HCT116 (cell line): ENCODE measurements around the gene TAS2R30. TPM values are rescaled to one million over a fixed set of nuclear protein-coding genes. Genes with fewer than 3 reads are reported as not detected.
"Not testable (repeated sequence)": the region's sequence is repeated elsewhere in the genome, so short reads cannot be mapped to it uniquely, and the experiment has no call there.

Experiments
- ATAC-seq: fragments of 200-7000 bp; cut with Tn5 transposase; 2 replicates; pipeline ENCODE4 v1.9.1; 2020; ENCODE audit warnings: mild to moderate bottlenecking, moderate library complexity
- BruUV-seq: library from RNA; stranded (reverse); fragments of 400-500 nt; replicated peaks from 2 replicates; lab custom pipeline; 2021; lab: Mats Ljungman, UMichigan
- CTCF ChIA-PET: fragments of 300-600 bp; sonication (Branson Sonifier 250); formaldehyde crosslinking; loops from one replicate; lab custom pipeline; 2021; ENCODE audit warnings: antibody characterized with exemption; lab: Charles Lee
- POLR2A ChIA-PET: fragments of 300-600, 350-600 bp; sonication (Branson Sonifier 250); formaldehyde crosslinking; loops from one replicate; lab custom pipeline; 2021; ENCODE audit warnings: antibody characterized with exemption; lab: Charles Lee
- RAD21 ChIA-PET, 2 experiments: fragments of 300-600 bp; sonication (Branson Sonifier 250); formaldehyde crosslinking; loops; one replicate each; lab custom pipeline; 2023; ENCODE audit warnings: low total read pairs in 2 of 2; ENCODE audit not compliant: uncharacterized antibody in 2 of 2, unreplicated experiment in 2 of 2, low non-redundant PET in 1 of 2; lab: Charles Lee
- DNase-seq: peaks from one replicate; pipeline ENCODE4 v3.0.0-alpha.2; 2010; ENCODE audit warnings: low read depth, low spot score
- H2AFZ ChIP-seq: fragments of 200-600 bp; shearing (Covaris generic), sonication (generic); 2 replicates; pipeline ENCODE4 v1.6.1; 2017; ENCODE audit warnings: low read depth, mixed run types, mixed read lengths, antibody characterized with exemption, low read length; ENCODE audit not compliant: poor library complexity, severe bottlenecking
- H3K27ac ChIP-seq: 2 replicates; pipeline ENCODE4 v1.5.1; 2012; ENCODE audit warnings: low read depth, low read length
- H3K27me3 ChIP-seq: fragments of 200-600 bp; sonication (generic); 2 replicates; pipeline ENCODE4 v1.6.1; 2016; ENCODE audit warnings: mixed run types, low read length, mixed read lengths; ENCODE audit not compliant: insufficient read depth
- H3K36me3 ChIP-seq, 2 experiments: fragments of 200-500 bp in 1 of 2; fragments of 200-600 bp in 1 of 2; sonication (Bioruptor generic) in 1 of 2; sonication (generic) in 1 of 2; 2 replicates each; pipeline versions ENCODE4 v1.5.1 to v1.6.1; 2014 to 2016; ENCODE audit warnings: low read length in 2 of 2, inconsistent platforms in 1 of 2, mixed read lengths in 1 of 2, mixed run types in 1 of 2; ENCODE audit not compliant: insufficient read depth in 2 of 2, control insufficient read depth in 1 of 2
- H3K4me1 ChIP-seq, 2 experiments: fragments of 200-600 bp in 1 of 2; sonication (generic) in 1 of 2; 2 replicates each; pipeline versions ENCODE4 v1.5.1 to v1.6.1; 2012 to 2017; ENCODE audit warnings: low read length in 2 of 2, inconsistent platforms in 1 of 2, mild to moderate bottlenecking in 1 of 2, mixed read lengths in 1 of 2, mixed run types in 1 of 2, moderate library complexity in 1 of 2; ENCODE audit not compliant: insufficient read depth in 2 of 2, control insufficient read depth in 1 of 2
- H3K4me2 ChIP-seq: fragments of 200-600 bp; sonication (generic); 2 replicates; pipeline ENCODE4 v1.6.1; 2017; ENCODE audit warnings: mixed run types, low read length, mixed read lengths
- H3K4me3 ChIP-seq, 2 experiments: fragments of 200-600 bp in 1 of 2; sonication (generic) in 1 of 2; replicated peaks in 1 of 2; 2 replicates each; pipeline ENCODE4 v1.5.1; 2011 to 2016; ENCODE audit warnings: low read length in 2 of 2, control low read depth in 1 of 2, low read depth in 1 of 2, mild to moderate bottlenecking in 1 of 2, mixed read lengths in 1 of 2, mixed run types in 1 of 2
- H3K79me2 ChIP-seq: fragments of 200-600 bp; sonication (generic); 2 replicates; pipeline ENCODE4 v1.6.1; 2017; ENCODE audit warnings: mild to moderate bottlenecking, mixed run types, low read length, moderate library complexity, mixed read lengths; ENCODE audit not compliant: insufficient read depth
- H3K9ac ChIP-seq: fragments of 200-600 bp; sonication (generic); 2 replicates; pipeline ENCODE4 v1.6.1; 2016; ENCODE audit warnings: low read length, mixed read lengths
- H3K9me2 ChIP-seq: fragments of 200-600 bp; sonication (generic), shearing (Covaris generic); 2 replicates; pipeline ENCODE4 v1.6.1; 2017; ENCODE audit warnings: mixed run types, mild to moderate bottlenecking, moderate library complexity; ENCODE audit not compliant: insufficient read depth
- H3K9me3 ChIP-seq, 2 experiments: fragments of 200-500 bp in 1 of 2; fragments of 200-600 bp in 1 of 2; sonication (Bioruptor generic) in 1 of 2; sonication (generic) in 1 of 2; 2 replicates each; pipeline ENCODE4 v1.6.1; 2014 to 2017; ENCODE audit warnings: low read length in 2 of 2, mixed read lengths in 2 of 2, inconsistent platforms in 1 of 2, low read depth in 1 of 2, mild to moderate bottlenecking in 1 of 2, mixed run types in 1 of 2, moderate library complexity in 1 of 2; ENCODE audit not compliant: control insufficient read depth in 1 of 2, insufficient read depth in 1 of 2
- H4K20me1 ChIP-seq: fragments of 200-600 bp; sonication (generic), shearing (Covaris generic); 2 replicates; pipeline ENCODE4 v1.6.1; 2017; ENCODE audit warnings: mixed run types, mild to moderate bottlenecking, moderate library complexity; ENCODE audit not compliant: insufficient read depth
- CBX3 ChIP-seq: IDR thresholded peaks from 2 replicates; pipeline ENCODE4 v1.6.1; 2012; ENCODE audit warnings: low read depth
- CEBPB ChIP-seq: IDR thresholded peaks from 2 replicates; pipeline ENCODE4 v1.6.1; 2012; ENCODE audit warnings: low read depth
- CTCF ChIP-seq, 3 experiments: fragments of 200-600 bp in 1 of 3; sonication (generic) in 1 of 3; IDR thresholded peaks in 2 of 3; conservative IDR thresholded peaks in 1 of 3; 2 replicates each; pipeline ENCODE4 v1.5.1; 2012 to 2017; ENCODE audit warnings: low read depth in 2 of 3, low read length in 2 of 3, antibody characterized with exemption in 1 of 3, borderline replicate concordance in 1 of 3, control low read depth in 1 of 3, mild to moderate bottlenecking in 1 of 3, mixed read lengths in 1 of 3, mixed run types in 1 of 3, moderate library complexity in 1 of 3; ENCODE audit not compliant: insufficient read depth in 1 of 3
- EGR1 ChIP-seq: IDR thresholded peaks from 2 replicates; pipeline ENCODE4 v1.6.1; 2012; ENCODE audit warnings: low read depth
- ELF1 ChIP-seq: IDR thresholded peaks from 2 replicates; pipeline ENCODE4 v1.6.1; 2012; ENCODE audit warnings: low read depth, borderline replicate concordance
- EZH2 ChIP-seq: fragments of 200-600 bp; sonication (generic); IDR thresholded peaks from 2 replicates; pipeline ENCODE4 v1.6.1; 2017; ENCODE audit warnings: antibody characterized with exemption, mixed run types
- MAX ChIP-seq: IDR thresholded peaks from 2 replicates; pipeline ENCODE4 v1.6.1; 2012
- POLR2AphosphoS5 ChIP-seq: IDR thresholded peaks from 2 replicates; pipeline ENCODE4 v1.6.1; 2011; ENCODE audit warnings: mild to moderate bottlenecking, low read depth, low read length, moderate library complexity
- REST ChIP-seq: IDR thresholded peaks from 2 replicates; pipeline ENCODE4 v1.6.1; 2012; ENCODE audit warnings: low read depth
- YY1 ChIP-seq: IDR thresholded peaks from 2 replicates; pipeline ENCODE4 v1.6.1; 2011; ENCODE audit warnings: low read length, low read depth, moderate library complexity, mild to moderate bottlenecking; ENCODE audit not compliant: insufficient replicate concordance; ENCODE audit errors: extremely low read depth
- intact Hi-C: fragments of 100-400 bp; cut with micrococcal nuclease; formaldehyde crosslinking; loops from 2 replicates; pipeline ENCODE4 v1.10.0; 2022
- total RNA-seq: library from RNA; stranded (reverse); gene quantifications from one replicate; pipeline ENCODE4 v1.2.1, GENCODE V29; 2021; ENCODE audit not compliant: unreplicated experiment

TAS2R30 gene
- total RNA-seq, 1 experiment from 2014 or later, result 1.5 TPM

- TF ChIP-seq REST (no peak), CTCF (IDR thresholded peaks at IDR 0.05 in 2 of 3, conservative IDR thresholded peaks at IDR 0.05 in 1 of 3; ENCODE audit: borderline replicate concordance in 1 of 3, insufficient read depth in 1 of 3, low read depth in 2 of 3, low read length in 2 of 3) (no peak), ELF1 (no peak)
Measured at GRCh38 chr12:11106288-11106687, 28.2 kb downstream of the TAS2R30 start (continued).

- Histone ChIP-seq H3K9me2 (no peaks in the 10 kb centered on the region), H3K36me3 (no peaks in the 10 kb centered on the region; a peak in 1 of 4 replicates), H2AFZ (no peak overlapping the region), H3K4me1 (no peaks in the 10 kb centered on the region), H3K4me3 (no peak overlapping the region), H3K9ac (no peak overlapping the region), H3K4me2 (no peak overlapping the region), H3K27me3 (no peaks in the 10 kb centered on the region), H4K20me1 (no peaks in the 10 kb centered on the region), H3K79me2 (peaks cover 74% of the 10 kb centered on the region), H3K27ac (no peak overlapping the region), H3K9me3 (no peaks in the 10 kb centered on the region)
- intact Hi-C loops, result no loop called here
- TF ChIP-seq YY1, result no peak
- no peak for TF ChIP-seq MAX
- no peak for TF ChIP-seq CBX3
- TF ChIP-seq EZH2, result no peak
- no peak for TF ChIP-seq POLR2AphosphoS5
- TF ChIP-seq EGR1, result no peak
- TF ChIP-seq CEBPB, result no peak
- POLR2A ChIA-PET, result no interaction called here
- ATAC-seq, result no peak
- RAD21 ChIA-PET, result no interaction called here
- BruUV-seq, result no TSS peak
- DNase-seq, result no peak
- CTCF ChIA-PET, result no interaction called here
Measured at GRCh38 chr12:11105546-11105945, 28.9 kb downstream of the TAS2R30 start.

- H3K4me1 ChIP-seq, result not testable (repeated sequence)
Measured at GRCh38 chr12:11094910-11095309, 39.5 kb downstream of the TAS2R30 start.

More at GRCh38 chr12:11094910-11095309, 39.5 kb downstream of the TAS2R30 start:
- H3K36me3 ChIP-seq, BruUV-seq, H3K9me3 ChIP-seq, H3K4me3 ChIP-seq, H4K20me1 ChIP-seq, H2AFZ ChIP-seq, RAD21 ChIA-PET, H3K4me2 ChIP-seq, H3K9ac ChIP-seq, ATAC-seq, intact Hi-C loops, POLR2A ChIA-PET, DNase-seq, H3K27ac ChIP-seq, H3K27me3 ChIP-seq, CTCF ChIA-PET, H3K9me2 ChIP-seq: not testable (repeated sequence)
- peaks cover 16% of the 10 kb centered on the region for H3K79me2 ChIP-seq
